Kidney (tissue), 14 donors: ENCODE data around the gene TECTA. TPM values are rescaled to one million over a fixed set of nuclear protein-coding genes. Genes with fewer than 3 reads are reported as not detected.

Experiments
- DNase-seq, 5 donors: peaks; one replicate each; pipeline ENCODE4 v3.0.0-alpha.2; 2013 to 2020
- FAIRE-seq: peaks from 2 replicates; lab custom pipeline; 2012; peaks lifted over from hg19 to GRCh38; lab: Jason Lieb, UNC
- H3K27ac ChIP-seq, 2 donors: one replicate each; pipeline ENCODE4 v1.7.0; 2013; ENCODE audit warnings: low read depth in 2 of 2, low read length in 2 of 2, inconsistent platforms in 1 of 2
- H3K27me3 ChIP-seq: one replicate; pipeline ENCODE4 v1.7.1; 2013; ENCODE audit warnings: low read length, inconsistent platforms; ENCODE audit not compliant: control insufficient read depth, insufficient read depth
- H3K36me3 ChIP-seq, 3 donors: one replicate each; pipeline versions ENCODE4 v1.7.0 to v1.7.1; 2013; ENCODE audit warnings: low read length in 3 of 3, control low read depth in 1 of 3, inconsistent platforms in 1 of 3; ENCODE audit not compliant: insufficient read depth in 3 of 3, control insufficient read depth in 2 of 3
- H3K4me1 ChIP-seq, 3 donors: one replicate each; pipeline versions ENCODE4 v1.7.0 to v1.7.1; 2013; ENCODE audit warnings: low read length in 3 of 3, inconsistent platforms in 1 of 3, low read depth in 1 of 3; ENCODE audit not compliant: control insufficient read depth in 2 of 3, insufficient read depth in 2 of 3
- H3K4me3 ChIP-seq, 3 donors: one replicate each; pipeline versions ENCODE4 v1.7.0 to v1.8.1; 2013; ENCODE audit warnings: low read length in 3 of 3, control low read depth in 1 of 3, inconsistent platforms in 1 of 3
- H3K9ac ChIP-seq, 3 donors: one replicate each; pipeline versions ENCODE4 v1.7.0 to v1.7.1; 2013; ENCODE audit warnings: low read length in 3 of 3, control low read depth in 1 of 3, inconsistent platforms in 1 of 3
- H3K9me3 ChIP-seq, 3 donors: one replicate each; pipeline versions ENCODE4 v1.7.0 to v1.7.1; 2013; ENCODE audit warnings: low read length in 3 of 3, control low read depth in 1 of 3, inconsistent platforms in 1 of 3; ENCODE audit not compliant: control insufficient read depth in 2 of 3, insufficient read depth in 1 of 3
- CTCF ChIP-seq: IDR thresholded peaks from 3 replicates; pipeline ENCODE4 v1.5.1; 2012; ENCODE audit warnings: mild to moderate bottlenecking, moderate library complexity, borderline replicate concordance; ENCODE audit not compliant: insufficient read depth; ENCODE audit errors: extremely low read depth
- intact Hi-C: fragments of 100-400 bp; cut with DNase I; formaldehyde crosslinking; loops from one replicate; pipeline ENCODE4 v1.11.1; 2022
- polyA plus RNA-seq: library from polyadenylated mRNA; stranded (reverse); fragments of 350-450 nt; fragmentation: Illumina TruSeq; extraction: RNeasy Lipid Tissue Mini Kit (QIAGEN cat#74804); gene quantifications from one replicate; pipeline ENCODE4 v1.2.3, GENCODE V29; 2014; ENCODE audit warnings: low read depth, low replicate concordance; ENCODE audit not compliant: insufficient read depth
- total RNA-seq: library from RNA; stranded (reverse); fragmentation: NEBNext Ultra II Directional; extraction: Animal tissue kit (Norgen Biotek cat#: 25700); gene quantifications from one replicate; pipeline ENCODE4 v1.2.1, GENCODE V29; 2021
- donor health status: control.
- donor health status: control.
- donor health status: control.
- donor health status: control.
- donor health status: control.
- donor health status: DM: yes; HTN: yes; CAD: no.
- donor health status: Normal renal cell carcinoma (clear cell type).

TECTA gene
- total and polyA plus RNA-seq, 2 donors from 2014 or later, result 0.54 to 1.2 TPM

- H3K9ac ChIP-seq, result no peak overlapping the region
- H3K27ac ChIP-seq, result no peak overlapping the region
- H3K4me3 ChIP-seq, result no peak overlapping the region
- no peaks in the 10 kb centered on the region for H3K9me3 ChIP-seq
- H3K4me1 ChIP-seq, result peaks cover 0 to 2% (median 0%) of the 10 kb centered on the region in 3 donors
- no peak for TF ChIP-seq CTCF
- FAIRE-seq, result no peak
- H3K27me3 ChIP-seq, result no peaks in the 10 kb centered on the region
- H3K36me3 ChIP-seq, result peaks cover 0 to 2% (median 0%) of the 10 kb centered on the region in 3 donors
- DNase-seq, result no peak
- intact Hi-C loops, result no loop called here
Measured at GRCh38 chr11:121071846-121072450, 29.1 kb upstream of the TECTA start.

- intact Hi-C loops, result no loop called here
- Histone ChIP-seq H3K4me3 (no peak overlapping the region), H3K9ac (no peak overlapping the region), H3K27ac (no peak overlapping the region), H3K4me1 (no peaks in the 10 kb centered on the region), H3K27me3 (no peaks in the 10 kb centered on the region), H3K36me3 (peaks cover 0 to 5% (median 0%) of the 10 kb centered on the region in 3 donors), H3K9me3 (no peaks in the 10 kb centered on the region)
- DNase-seq, result no peak
- no peak for FAIRE-seq
- no peak for TF ChIP-seq CTCF
Measured at GRCh38 chr11:121081321-121081720, 19.7 kb upstream of the TECTA start.

GRCh38 chr11:121082219-121082618, 18.8 kb upstream of the TECTA start:
- intact Hi-C loops, result no loop called here
- Histone ChIP-seq H3K36me3 (peaks cover 0 to 8% (median 2%) of the 10 kb centered on the region in 3 donors), H3K9ac (no peak overlapping the region), H3K9me3 (no peaks in the 10 kb centered on the region), H3K4me1 (no peaks in the 10 kb centered on the region), H3K27ac (no peak overlapping the region), H3K4me3 (no peak overlapping the region), H3K27me3 (no peaks in the 10 kb centered on the region)
- TF ChIP-seq CTCF, result no peak
- DNase-seq (no peak), FAIRE-seq (no peak)
